ENCODE data around the gene GRIK4. TPM values are rescaled to one million over a fixed set of nuclear protein-coding genes. Genes with fewer than 3 reads are reported as not detected.

The GRIK4 gene
- total RNA-seq, 2 experiments from 2014 or later = not detected

DNA sequence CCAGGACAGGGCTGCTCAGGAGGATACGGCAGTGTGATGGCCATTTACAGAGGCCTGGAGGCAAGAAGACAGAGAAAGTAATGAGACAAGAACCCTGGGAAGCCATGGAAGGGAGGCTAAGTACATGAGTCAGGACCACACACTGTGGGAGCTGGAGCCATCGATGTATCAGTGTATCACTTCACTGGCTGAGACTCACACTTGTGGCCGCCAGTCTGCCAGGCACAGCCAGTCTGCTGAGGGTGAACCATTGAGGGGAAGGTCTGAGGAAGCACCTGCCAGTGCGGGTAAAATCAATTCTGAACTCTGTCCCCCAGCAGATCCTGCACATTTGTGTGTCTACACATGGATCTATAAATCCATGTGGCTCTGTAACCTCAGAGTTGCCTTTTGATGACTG, 195.6 kb downstream of the GRIK4 start:
- no peak overlapping the region for H3K27ac Mint-ChIP-seq
- H3K9me3 Mint-ChIP-seq = peaks cover 3% of the 10 kb centered on the region
- POLR2A ChIA-PET = no interaction called here
- H3K27me3 Mint-ChIP-seq = peaks cover 22% of the 10 kb centered on the region
- Histone ChIP-seq H3K27ac (ENCODE audit: low read depth in 1 of 2, low read length in 2 of 2) (no peak overlapping the region), H3K9me3 (ENCODE audit: control insufficient read depth in 1 of 2, insufficient read depth in 1 of 2, low read length in 2 of 2) (peaks cover 0 to 22% of the 10 kb centered on the region in 2 experiments), H3K36me3 (ENCODE audit: insufficient read depth, low read length) (no peaks in the 10 kb centered on the region), H3K27me3 (ENCODE audit: control insufficient read depth in 1 of 2, insufficient read depth in 2 of 2, low read length in 2 of 2) (peaks cover 0 to 2% of the 10 kb centered on the region in 2 experiments), H3K4me1 (ENCODE audit: insufficient read depth, low read length) (no peaks in the 10 kb centered on the region), H3K4me3 (ENCODE audit: low read length) (no peak overlapping the region)
- ATAC-seq (ENCODE audit: poor library complexity) (no peak), DNase-seq (no peak)
- intact Hi-C loops (cut with DNase I, micrococcal nuclease) = no loop called here
- H3K4me1 Mint-ChIP-seq (ENCODE audit: low read depth) = no peaks in the 10 kb centered on the region
- CTCF ChIA-PET = no interaction called here
- H3K36me3 Mint-ChIP-seq (ENCODE audit: low read depth) = no peaks in the 10 kb centered on the region
- TF ChIP-seq CTCF (IDR thresholded peaks at IDR 0.05) = no peak
- no peak overlapping the region for H3K4me3 Mint-ChIP-seq

DNA sequence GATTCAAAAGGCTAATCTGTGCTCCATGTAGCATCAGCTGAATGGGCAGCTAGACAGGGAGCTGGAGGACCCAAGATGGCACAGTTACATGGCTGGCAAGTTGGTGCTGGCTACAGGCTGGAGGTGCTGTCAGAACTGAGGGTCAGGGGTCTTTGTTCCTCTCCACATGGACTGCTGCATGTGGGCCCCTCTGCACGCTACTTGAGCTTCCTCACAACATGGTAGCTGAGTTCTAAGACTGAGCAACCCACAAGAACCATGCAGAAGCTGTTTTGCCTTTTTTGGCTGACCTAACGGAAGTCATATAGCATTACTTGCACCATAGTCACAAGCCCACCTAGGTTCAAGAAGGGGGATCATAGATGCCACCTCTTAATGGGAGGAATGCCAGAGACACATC, 196.1 kb downstream of the GRIK4 start:
- Histone ChIP-seq H3K4me3 (ENCODE audit: low read length) (no peak overlapping the region), H3K4me1 (ENCODE audit: insufficient read depth, low read length) (no peaks in the 10 kb centered on the region), H3K27me3 (ENCODE audit: control insufficient read depth in 1 of 2, insufficient read depth in 2 of 2, low read length in 2 of 2) (peaks cover 0 to 2% of the 10 kb centered on the region in 2 experiments), H3K9me3 (ENCODE audit: control insufficient read depth in 1 of 2, insufficient read depth in 1 of 2, low read length in 2 of 2) (peaks cover 0 to 22% of the 10 kb centered on the region in 2 experiments), H3K27ac (ENCODE audit: low read depth in 1 of 2, low read length in 2 of 2) (no peak overlapping the region), H3K36me3 (ENCODE audit: insufficient read depth, low read length) (no peaks in the 10 kb centered on the region)
- Mint-ChIP-seq H3K36me3 (ENCODE audit: low read depth) (no peaks in the 10 kb centered on the region), H3K27me3 (peaks cover 24% of the 10 kb centered on the region), H3K4me3 (no peak overlapping the region), H3K27ac (no peak overlapping the region), H3K9me3 (peaks cover 3% of the 10 kb centered on the region), H3K4me1 (ENCODE audit: low read depth) (no peaks in the 10 kb centered on the region)
- intact Hi-C loops (cut with DNase I, micrococcal nuclease) = no loop called here
- CTCF ChIA-PET = no interaction called here
- no peak for DNase-seq
- ATAC-seq (ENCODE audit: poor library complexity) = no peak
- POLR2A ChIA-PET = no interaction called here
- no peak for TF ChIP-seq CTCF (IDR thresholded peaks at IDR 0.05)

DNA sequence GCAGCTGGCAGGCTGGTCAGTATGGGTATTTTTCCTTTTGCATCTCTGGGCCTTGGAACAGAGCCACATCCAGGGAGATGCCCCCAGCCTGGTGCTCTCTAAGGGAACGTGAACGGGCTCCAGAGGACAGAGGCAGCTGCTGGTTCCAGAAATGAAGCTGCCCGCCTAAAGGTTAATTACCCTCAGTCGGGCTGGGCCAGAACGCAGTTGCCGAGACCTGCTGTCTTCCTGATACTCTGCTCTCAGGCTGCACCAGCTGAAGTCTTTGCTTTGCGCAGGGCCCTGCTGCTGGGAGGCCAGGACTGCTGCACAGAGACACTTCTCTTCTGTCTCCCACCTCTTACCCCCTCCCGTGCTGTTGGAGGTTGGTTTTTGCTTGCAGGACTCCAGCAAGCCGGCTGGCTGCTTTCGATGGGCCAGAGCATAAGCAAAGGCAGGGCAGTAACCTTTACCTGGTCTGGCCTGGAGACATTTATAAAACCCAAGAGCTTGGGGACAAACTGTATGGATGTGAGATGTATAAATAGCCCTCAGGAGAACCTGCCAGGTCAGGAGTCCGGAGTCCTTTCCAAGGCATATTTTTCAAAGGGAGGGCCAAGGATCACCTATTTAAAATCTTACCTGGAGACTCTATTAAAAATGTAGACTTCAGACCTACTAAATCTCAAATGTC, 197.1 kb downstream of the GRIK4 start:
- Mint-ChIP-seq H3K27me3 (peaks cover 26% of the 10 kb centered on the region), H3K27ac (no peak overlapping the region), H3K4me1 (ENCODE audit: low read depth) (no peaks in the 10 kb centered on the region), H3K4me3 (no peak overlapping the region), H3K36me3 (ENCODE audit: low read depth) (no peaks in the 10 kb centered on the region), H3K9me3 (peaks cover 3% of the 10 kb centered on the region)
- ChIA-PET CTCF (no interaction called here), POLR2A (no interaction called here)
- H3K4me3 ChIP-seq (ENCODE audit: low read length) = no peak overlapping the region
- no peak for DNase-seq
- H3K9me3 ChIP-seq (ENCODE audit: control insufficient read depth in 1 of 2, insufficient read depth in 1 of 2, low read length in 2 of 2) = peaks cover 0 to 22% of the 10 kb centered on the region in 2 experiments
- H3K36me3 ChIP-seq (ENCODE audit: insufficient read depth, low read length) = no peaks in the 10 kb centered on the region
- H3K4me1 ChIP-seq (ENCODE audit: insufficient read depth, low read length) = no peaks in the 10 kb centered on the region
- peaks cover under 1 to 2% of the 10 kb centered on the region in 2 experiments for H3K27me3 ChIP-seq (ENCODE audit: control insufficient read depth in 1 of 2, insufficient read depth in 2 of 2, low read length in 2 of 2)
- H3K27ac ChIP-seq (ENCODE audit: low read depth in 1 of 2, low read length in 2 of 2) = no peak overlapping the region
- intact Hi-C loops (cut with DNase I, micrococcal nuclease) = no loop called here
- ATAC-seq (ENCODE audit: poor library complexity) = no peak
- no peak for TF ChIP-seq CTCF (IDR thresholded peaks at IDR 0.05)

Data from CD4-positive, alpha-beta T cell (primary cell).